K562 (cell line): Measurements from ENCODE around the gene NARF. TPM values are rescaled to one million over a fixed set of nuclear protein-coding genes. Genes with fewer than 3 reads are reported as not detected.
A peak's percentile ranks its signal among the peaks of the same experiment; 100 is the strongest.

ENCODE experiments used
- ARID2 ChIP-seq: fragments of 450-650 bp; IDR thresholded peaks from 2 replicates; pipeline ENCODE4 v1.6.1; 2017; ENCODE audit warnings: antibody characterized with exemption, mild to moderate bottlenecking
- ARNT ChIP-seq, 2 experiments: fragments of 450-650 bp; IDR thresholded peaks; 2 replicates each; pipeline ENCODE4 v1.6.1; 2016; ENCODE audit warnings: mild to moderate bottlenecking in 1 of 2
- CEBPB ChIP-seq: fragments of 450-650 bp; IDR thresholded peaks from 2 replicates; pipeline ENCODE4 v1.6.1; 2016; ENCODE audit warnings: missing genetic modification characterization, missing compliant biosample characterization
- EGR1 ChIP-seq: fragments of 450-650 bp; conservative IDR thresholded peaks from 2 replicates; pipeline ENCODE4 v1.6.1; 2017; ENCODE audit warnings: mild to moderate bottlenecking
- GATA2 ChIP-seq: sonication (generic); formaldehyde crosslinking; IDR thresholded peaks from 2 replicates; pipeline ENCODE4 v1.4.0; 2020; ENCODE audit warnings: mild to moderate bottlenecking, missing genetic modification reagents
- HMGN3 ChIP-seq: IDR thresholded peaks from 2 replicates; pipeline ENCODE4 v1.6.1; 2011; ENCODE audit warnings: borderline replicate concordance, low read depth, mild to moderate bottlenecking, mixed read lengths, low read length; ENCODE audit not compliant: insufficient read length; ENCODE audit errors: extremely low read depth
- L3MBTL2 ChIP-seq: fragments of 450-650 bp; IDR thresholded peaks from 2 replicates; pipeline ENCODE4 v1.6.1; 2016; ENCODE audit warnings: mild to moderate bottlenecking, moderate library complexity
- NBN ChIP-seq: fragments of 450-650 bp; IDR thresholded peaks from 2 replicates; pipeline ENCODE4 v1.6.1; 2016; ENCODE audit warnings: low read depth, mild to moderate bottlenecking
- POLR2G ChIP-seq: fragments of 200-400 bp; formaldehyde crosslinking; IDR thresholded peaks from 2 replicates; pipeline ENCODE4 v1.6.1; 2017; ENCODE audit warnings: low read depth, mild to moderate bottlenecking, antibody characterized with exemption, low read length, moderate library complexity
- RBFOX2 ChIP-seq: fragments of 200-400 bp; formaldehyde crosslinking; IDR thresholded peaks from 2 replicates; pipeline ENCODE4 v1.6.1; 2017; ENCODE audit warnings: low read depth, mild to moderate bottlenecking, low read length, moderate library complexity
- YBX1 ChIP-seq: fragments of 450-650 bp; IDR thresholded peaks from 2 replicates; pipeline ENCODE4 v1.7.1; 2016; ENCODE audit warnings: mild to moderate bottlenecking
- ZNF217 ChIP-seq: sonication (generic); formaldehyde crosslinking; IDR thresholded peaks from 2 replicates; pipeline ENCODE4 v1.8.0; 2022; ENCODE audit warnings: mild to moderate bottlenecking, missing genetic modification reagents
- polyA plus RNA-seq, 8 experiments: library from polyadenylated mRNA; depleted of rRNA in 4 of 8; stranded (reverse) in 5 of 8; unstranded in 3 of 8; fragments of >200 nt; fragmentation: Nextera tagmentation in 2 of 8; fragmentation: Illumina TruSeq in 1 of 8; extraction: Ambion mirVana in 2 of 8; extraction: Trizol in 1 of 8; gene quantifications; 2 replicates each; pipeline versions ENCODE4 v1.2.1 to v1.2.3, GENCODE V29; 2011 to 2014; ENCODE audit warnings: inconsistent platforms in 1 of 8, missing spikeins in 1 of 8
- total RNA-seq, 7 experiments: library from RNA; depleted of rRNA in 6 of 7; stranded (reverse); fragments of >200 nt in 6 of 7; fragmentation: Illumina TruSeq in 2 of 7; extraction: Trizol in 2 of 7; gene quantifications; 2 replicates each; pipeline versions ENCODE4 v1.2.1 to v1.2.3, GENCODE V29; 2011 to 2021; ENCODE audit warnings: low replicate concordance in 1 of 7
- TF ChIP-seq, protein P1 (sequence below): fragments of 250-450 bp; sonication (Bioruptor Pico); IDR thresholded peaks from 2 replicates; pipeline ENCODE4 v1.8.0; 2021; ENCODE audit warnings: moderate library complexity, mild to moderate bottlenecking, inconsistent platforms
- TF ChIP-seq, protein P2 (sequence below): fragments of 200-800 bp; sonication (Bioruptor generic); IDR thresholded peaks from 2 replicates; pipeline ENCODE4 v1.6.1; 2017; ENCODE audit warnings: missing genetic modification characterization, missing compliant biosample characterization
- TF ChIP-seq, protein P3 (sequence below): fragments of 450-650 bp; formaldehyde crosslinking; IDR thresholded peaks from 2 replicates; pipeline ENCODE4 v1.4.0; 2022; ENCODE audit warnings: missing genetic modification characterization
- TF ChIP-seq, protein P4 (sequence below), 2 experiments: fragments of 450-650 bp in 1 of 2; IDR thresholded peaks; 2 replicates each; pipeline ENCODE4 v1.6.1; 2011 to 2017; ENCODE audit warnings: low read depth in 2 of 2, antibody characterized with exemption in 1 of 2, borderline replicate concordance in 1 of 2, low read length in 1 of 2, mild to moderate bottlenecking in 1 of 2, mixed read lengths in 1 of 2; ENCODE audit not compliant: control insufficient read depth in 1 of 2

NARF gene
- total and polyA plus RNA-seq, 9 of the 15 experiments (the other 6 are each of a cell fraction or from before 2014, with no cell fraction given), result 60.4 to 423 (median 132) TPM

DNA sequence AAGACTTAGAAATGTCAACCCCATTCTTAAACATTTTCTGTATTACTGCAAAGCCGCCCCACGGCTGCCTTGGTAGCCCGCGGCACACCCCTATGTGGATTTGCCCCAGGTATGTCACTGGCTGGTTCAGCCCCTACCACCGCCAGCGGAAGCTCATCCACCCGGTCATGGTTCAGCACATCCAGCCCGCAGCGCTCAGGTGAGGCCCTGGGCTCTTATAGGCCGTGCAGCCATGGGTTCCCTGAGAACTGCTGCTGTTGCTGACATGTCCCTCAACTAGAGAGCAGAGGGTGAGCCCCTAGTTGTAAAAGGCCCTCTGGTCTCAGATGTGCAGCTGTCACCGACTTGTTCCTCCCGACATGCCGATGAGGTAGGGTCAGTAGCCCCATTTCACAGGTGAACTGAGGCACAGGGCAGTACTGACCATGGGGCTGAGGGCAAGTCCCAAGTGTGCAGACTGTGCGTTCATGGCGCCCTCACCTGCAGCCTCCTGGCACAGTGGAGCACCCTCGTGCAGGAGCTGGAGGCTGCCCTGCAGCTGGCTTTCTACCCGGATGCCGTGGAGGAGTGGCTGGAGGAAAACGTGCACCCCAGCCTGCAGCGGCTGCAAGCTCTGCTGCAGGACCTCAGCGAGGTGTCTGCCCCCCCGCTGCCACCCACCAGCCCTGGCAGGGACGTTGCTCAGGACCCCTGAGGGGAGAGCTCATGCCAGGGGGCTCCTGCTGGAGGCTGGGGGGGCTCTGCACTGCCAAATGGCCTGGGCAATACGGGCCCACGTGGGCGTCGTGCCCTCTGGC is 16.7 kb upstream of the NARF start (continued):
- TF ChIP-seq, protein P1, sequence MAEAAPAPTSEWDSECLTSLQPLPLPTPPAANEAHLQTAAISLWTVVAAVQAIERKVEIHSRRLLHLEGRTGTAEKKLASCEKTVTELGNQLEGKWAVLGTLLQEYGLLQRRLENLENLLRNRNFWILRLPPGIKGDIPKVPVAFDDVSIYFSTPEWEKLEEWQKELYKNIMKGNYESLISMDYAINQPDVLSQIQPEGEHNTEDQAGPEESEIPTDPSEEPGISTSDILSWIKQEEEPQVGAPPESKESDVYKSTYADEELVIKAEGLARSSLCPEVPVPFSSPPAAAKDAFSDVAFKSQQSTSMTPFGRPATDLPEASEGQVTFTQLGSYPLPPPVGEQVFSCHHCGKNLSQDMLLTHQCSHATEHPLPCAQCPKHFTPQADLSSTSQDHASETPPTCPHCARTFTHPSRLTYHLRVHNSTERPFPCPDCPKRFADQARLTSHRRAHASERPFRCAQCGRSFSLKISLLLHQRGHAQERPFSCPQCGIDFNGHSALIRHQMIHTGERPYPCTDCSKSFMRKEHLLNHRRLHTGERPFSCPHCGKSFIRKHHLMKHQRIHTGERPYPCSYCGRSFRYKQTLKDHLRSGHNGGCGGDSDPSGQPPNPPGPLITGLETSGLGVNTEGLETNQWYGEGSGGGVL (CRISPR knock-in tag), result no peak
- TF ChIP-seq EGR1, result no peak
- peak; percentile 57 for TF ChIP-seq RBFOX2
- TF ChIP-seq YBX1, result no peak
- no peak for TF ChIP-seq L3MBTL2
- TF ChIP-seq, protein P2, sequence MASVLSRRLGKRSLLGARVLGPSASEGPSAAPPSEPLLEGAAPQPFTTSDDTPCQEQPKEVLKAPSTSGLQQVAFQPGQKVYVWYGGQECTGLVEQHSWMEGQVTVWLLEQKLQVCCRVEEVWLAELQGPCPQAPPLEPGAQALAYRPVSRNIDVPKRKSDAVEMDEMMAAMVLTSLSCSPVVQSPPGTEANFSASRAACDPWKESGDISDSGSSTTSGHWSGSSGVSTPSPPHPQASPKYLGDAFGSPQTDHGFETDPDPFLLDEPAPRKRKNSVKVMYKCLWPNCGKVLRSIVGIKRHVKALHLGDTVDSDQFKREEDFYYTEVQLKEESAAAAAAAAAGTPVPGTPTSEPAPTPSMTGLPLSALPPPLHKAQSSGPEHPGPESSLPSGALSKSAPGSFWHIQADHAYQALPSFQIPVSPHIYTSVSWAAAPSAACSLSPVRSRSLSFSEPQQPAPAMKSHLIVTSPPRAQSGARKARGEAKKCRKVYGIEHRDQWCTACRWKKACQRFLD (CRISPR knock-in tag), result no peak
- TF ChIP-seq, protein P3, sequence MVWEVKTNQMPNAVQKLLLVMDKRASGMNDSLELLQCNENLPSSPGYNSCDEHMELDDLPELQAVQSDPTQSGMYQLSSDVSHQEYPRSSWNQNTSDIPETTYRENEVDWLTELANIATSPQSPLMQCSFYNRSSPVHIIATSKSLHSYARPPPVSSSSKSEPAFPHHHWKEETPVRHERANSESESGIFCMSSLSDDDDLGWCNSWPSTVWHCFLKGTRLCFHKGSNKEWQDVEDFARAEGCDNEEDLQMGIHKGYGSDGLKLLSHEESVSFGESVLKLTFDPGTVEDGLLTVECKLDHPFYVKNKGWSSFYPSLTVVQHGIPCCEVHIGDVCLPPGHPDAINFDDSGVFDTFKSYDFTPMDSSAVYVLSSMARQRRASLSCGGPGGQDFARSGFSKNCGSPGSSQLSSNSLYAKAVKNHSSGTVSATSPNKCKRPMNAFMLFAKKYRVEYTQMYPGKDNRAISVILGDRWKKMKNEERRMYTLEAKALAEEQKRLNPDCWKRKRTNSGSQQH (CRISPR knock-in tag), result no peak
- TF ChIP-seq HMGN3, result no peak
- TF ChIP-seq NBN, result no peak
- TF ChIP-seq ARID2, result no peak
- TF ChIP-seq, protein P4, sequence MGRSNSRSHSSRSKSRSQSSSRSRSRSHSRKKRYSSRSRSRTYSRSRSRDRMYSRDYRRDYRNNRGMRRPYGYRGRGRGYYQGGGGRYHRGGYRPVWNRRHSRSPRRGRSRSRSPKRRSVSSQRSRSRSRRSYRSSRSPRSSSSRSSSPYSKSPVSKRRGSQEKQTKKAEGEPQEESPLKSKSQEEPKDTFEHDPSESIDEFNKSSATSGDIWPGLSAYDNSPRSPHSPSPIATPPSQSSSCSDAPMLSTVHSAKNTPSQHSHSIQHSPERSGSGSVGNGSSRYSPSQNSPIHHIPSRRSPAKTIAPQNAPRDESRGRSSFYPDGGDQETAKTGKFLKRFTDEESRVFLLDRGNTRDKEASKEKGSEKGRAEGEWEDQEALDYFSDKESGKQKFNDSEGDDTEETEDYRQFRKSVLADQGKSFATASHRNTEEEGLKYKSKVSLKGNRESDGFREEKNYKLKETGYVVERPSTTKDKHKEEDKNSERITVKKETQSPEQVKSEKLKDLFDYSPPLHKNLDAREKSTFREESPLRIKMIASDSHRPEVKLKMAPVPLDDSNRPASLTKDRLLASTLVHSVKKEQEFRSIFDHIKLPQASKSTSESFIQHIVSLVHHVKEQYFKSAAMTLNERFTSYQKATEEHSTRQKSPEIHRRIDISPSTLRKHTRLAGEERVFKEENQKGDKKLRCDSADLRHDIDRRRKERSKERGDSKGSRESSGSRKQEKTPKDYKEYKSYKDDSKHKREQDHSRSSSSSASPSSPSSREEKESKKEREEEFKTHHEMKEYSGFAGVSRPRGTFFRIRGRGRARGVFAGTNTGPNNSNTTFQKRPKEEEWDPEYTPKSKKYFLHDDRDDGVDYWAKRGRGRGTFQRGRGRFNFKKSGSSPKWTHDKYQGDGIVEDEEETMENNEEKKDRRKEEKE (IDR thresholded peaks at IDR 0.05; ENCODE audit: borderline replicate concordance in 1 of 2, control insufficient read depth in 1 of 2, low read depth in 2 of 2, low read length in 1 of 2), result no peak
- TF ChIP-seq ARNT (IDR thresholded peaks at IDR 0.05), result no peak
- no peak for TF ChIP-seq GATA2 (CRISPR knock-in tag)
- TF ChIP-seq CEBPB (tag), result no peak
- peak; percentile 67 for TF ChIP-seq POLR2G
- no peak for TF ChIP-seq ZNF217 (CRISPR knock-in tag)
